Nephron progenitor cell (in vitro differentiated cells): Measurements from ENCODE around the gene SLAMF8.

Experiments
- DNase-seq: peaks from one replicate; pipeline ENCODE4 v3.0.0; 2021
- H3K27ac Mint-ChIP-seq: 2 replicates; pipeline ENCODE4 v1.8.0; 2021; ENCODE audit warnings: mild to moderate bottlenecking, moderate library complexity, mixed read lengths
- H3K27me3 Mint-ChIP-seq: 2 replicates; pipeline ENCODE4 v1.8.0; 2021; ENCODE audit warnings: mild to moderate bottlenecking, low read depth, mixed read lengths; ENCODE audit not compliant: poor library complexity
- H3K36me3 Mint-ChIP-seq: 2 replicates; pipeline ENCODE4 v1.8.0; 2021; ENCODE audit warnings: low read depth, mixed read lengths
- H3K4me1 Mint-ChIP-seq: 2 replicates; pipeline ENCODE4 v1.8.0; 2021; ENCODE audit warnings: mixed read lengths
- H3K4me3 Mint-ChIP-seq: 2 replicates; pipeline ENCODE4 v1.8.0; 2021; ENCODE audit warnings: mild to moderate bottlenecking, moderate library complexity, mixed read lengths
- H3K9me3 Mint-ChIP-seq: 2 replicates; pipeline ENCODE4 v1.8.0; 2021; ENCODE audit warnings: mild to moderate bottlenecking, moderate library complexity, mixed read lengths
- TF ChIP-seq, protein P1 (sequence below): fragments of 200-600 bp; sonication (generic); IDR thresholded peaks from 2 replicates; pipeline ENCODE4 v1.5.0; 2021; ENCODE audit warnings: antibody characterized with exemption

SLAMF8 gene

GRCh38 chr1:159851407-159851806 lies 24.7 kb downstream of the SLAMF8 start:
- H3K4me1 Mint-ChIP-seq: peaks cover 13% of the 10 kb centered on the region
- no peaks in the 10 kb centered on the region for H3K9me3 Mint-ChIP-seq
- DNase-seq: no peak
- TF ChIP-seq, protein P1, sequence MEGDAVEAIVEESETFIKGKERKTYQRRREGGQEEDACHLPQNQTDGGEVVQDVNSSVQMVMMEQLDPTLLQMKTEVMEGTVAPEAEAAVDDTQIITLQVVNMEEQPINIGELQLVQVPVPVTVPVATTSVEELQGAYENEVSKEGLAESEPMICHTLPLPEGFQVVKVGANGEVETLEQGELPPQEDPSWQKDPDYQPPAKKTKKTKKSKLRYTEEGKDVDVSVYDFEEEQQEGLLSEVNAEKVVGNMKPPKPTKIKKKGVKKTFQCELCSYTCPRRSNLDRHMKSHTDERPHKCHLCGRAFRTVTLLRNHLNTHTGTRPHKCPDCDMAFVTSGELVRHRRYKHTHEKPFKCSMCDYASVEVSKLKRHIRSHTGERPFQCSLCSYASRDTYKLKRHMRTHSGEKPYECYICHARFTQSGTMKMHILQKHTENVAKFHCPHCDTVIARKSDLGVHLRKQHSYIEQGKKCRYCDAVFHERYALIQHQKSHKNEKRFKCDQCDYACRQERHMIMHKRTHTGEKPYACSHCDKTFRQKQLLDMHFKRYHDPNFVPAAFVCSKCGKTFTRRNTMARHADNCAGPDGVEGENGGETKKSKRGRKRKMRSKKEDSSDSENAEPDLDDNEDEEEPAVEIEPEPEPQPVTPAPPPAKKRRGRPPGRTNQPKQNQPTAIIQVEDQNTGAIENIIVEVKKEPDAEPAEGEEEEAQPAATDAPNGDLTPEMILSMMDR: no peak
- no peak overlapping the region for H3K27ac Mint-ChIP-seq
- H3K36me3 Mint-ChIP-seq: no peaks in the 10 kb centered on the region
- no peak overlapping the region for H3K4me3 Mint-ChIP-seq
- peaks cover 84% of the 10 kb centered on the region for H3K27me3 Mint-ChIP-seq

DNA sequence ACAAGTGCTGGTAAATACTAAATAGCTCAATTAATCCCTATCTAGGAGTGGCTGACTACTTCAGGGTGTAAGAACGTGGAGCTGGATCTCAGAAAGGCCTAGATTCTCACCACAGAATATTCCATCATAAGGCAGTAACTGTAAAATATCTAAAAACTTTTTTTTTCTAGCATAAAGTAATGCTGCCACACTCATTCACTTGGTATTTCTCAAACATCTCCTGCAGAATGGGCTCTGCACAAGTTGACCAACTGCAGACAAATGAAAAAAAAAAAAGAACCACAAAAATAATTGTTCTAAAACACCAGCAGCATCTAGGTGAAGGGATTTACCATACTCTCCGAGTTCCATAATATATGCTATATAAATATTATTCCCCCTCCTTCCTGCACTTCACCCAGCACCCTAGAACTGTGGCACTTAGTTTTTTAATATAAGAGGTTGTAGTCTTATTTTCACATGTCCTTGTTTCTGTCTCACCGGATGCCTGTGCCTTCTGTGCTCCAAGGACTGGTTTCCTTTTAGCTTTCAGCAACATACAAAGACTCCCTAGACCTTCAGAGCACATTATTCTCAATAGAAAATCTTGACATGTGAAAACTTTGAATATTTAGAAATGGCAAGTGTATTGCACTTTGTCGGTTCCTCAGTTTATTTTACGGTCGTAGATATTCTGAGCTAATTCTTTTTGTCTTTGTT lies 26.9 kb downstream of the SLAMF8 start:
- H3K27ac Mint-ChIP-seq: no peak overlapping the region
- no peaks in the 10 kb centered on the region for H3K9me3 Mint-ChIP-seq
- no peaks in the 10 kb centered on the region for H3K36me3 Mint-ChIP-seq
- peaks cover 13% of the 10 kb centered on the region for H3K4me1 Mint-ChIP-seq
- TF ChIP-seq, protein P1: no peak
- H3K4me3 Mint-ChIP-seq: peak overlapping the region; percentile 78
- no peak for DNase-seq
- peaks cover 91% of the 10 kb centered on the region for H3K27me3 Mint-ChIP-seq

DNA sequence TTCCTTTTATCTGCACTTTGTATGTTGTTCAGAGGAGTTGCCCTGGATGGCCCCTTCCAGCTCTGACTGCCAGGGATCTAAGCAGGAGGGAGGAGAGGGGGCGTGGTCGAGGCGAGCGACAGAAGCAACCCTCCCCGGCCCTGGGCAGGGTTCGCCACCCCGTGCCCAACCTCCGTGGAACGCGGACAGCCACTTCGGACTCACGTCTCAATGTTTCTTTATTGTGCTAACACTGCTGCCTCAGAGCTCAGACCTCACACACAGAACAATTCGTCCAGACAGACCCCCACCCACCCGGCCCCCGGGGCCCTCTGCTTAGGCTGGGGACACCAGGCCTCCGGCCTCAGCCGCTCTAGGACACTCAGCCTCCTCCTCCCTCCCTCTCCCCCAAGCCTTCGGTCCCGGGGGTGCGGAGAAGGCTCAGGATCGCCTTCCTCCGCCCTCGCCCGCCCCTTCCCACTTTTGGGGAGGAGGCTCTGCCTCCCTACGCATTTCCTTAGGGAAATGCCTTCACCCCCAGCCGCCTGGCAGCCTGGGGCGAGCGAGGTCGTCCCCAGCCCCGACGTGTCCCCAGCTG lies 27.5 kb downstream of the SLAMF8 start:
- Mint-ChIP-seq H3K36me3 (no peaks in the 10 kb centered on the region), H3K9me3 (no peaks in the 10 kb centered on the region), H3K4me1 (peaks cover 13% of the 10 kb centered on the region), H3K27me3 (peaks cover 94% of the 10 kb centered on the region), H3K4me3 (peak overlapping the region; percentile 78), H3K27ac (no peak overlapping the region)
- peak; percentile 71 for DNase-seq
- TF ChIP-seq, protein P1: no peak

DNA sequence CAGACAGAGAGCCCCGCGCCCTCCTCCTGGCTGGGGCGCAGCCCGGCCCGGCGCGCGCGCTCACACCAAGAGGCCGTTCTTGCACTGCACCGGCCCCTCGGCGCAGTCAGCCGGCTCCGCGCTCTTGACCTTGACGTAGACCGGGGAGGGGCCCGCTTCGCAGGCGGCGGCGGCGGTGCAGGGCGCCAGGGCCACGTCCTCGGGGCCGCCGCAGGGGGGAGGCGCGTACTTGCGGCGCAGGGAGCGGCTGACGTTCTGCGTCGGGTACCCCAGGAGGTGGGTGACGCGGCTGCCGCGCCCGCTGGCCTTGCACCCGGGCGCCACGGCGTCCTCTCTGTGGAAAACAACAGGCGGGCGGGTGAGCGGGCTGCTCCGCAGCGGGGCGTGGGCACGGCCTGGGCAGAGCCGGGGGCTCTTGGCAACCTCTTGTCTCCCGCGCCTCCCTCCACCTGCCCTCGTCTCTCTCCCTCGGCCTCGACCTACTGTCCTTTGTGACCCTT lies 28.1 kb downstream of the SLAMF8 start:
- no peaks in the 10 kb centered on the region for H3K9me3 Mint-ChIP-seq
- peaks cover 92% of the 10 kb centered on the region for H3K27me3 Mint-ChIP-seq
- H3K27ac Mint-ChIP-seq: no peak overlapping the region
- peaks cover 13% of the 10 kb centered on the region for H3K4me1 Mint-ChIP-seq
- TF ChIP-seq, protein P1: no peak
- peak; percentile 83 for DNase-seq
- no peaks in the 10 kb centered on the region for H3K36me3 Mint-ChIP-seq
- peak overlapping the region; percentile 71 for H3K4me3 Mint-ChIP-seq

DNA sequence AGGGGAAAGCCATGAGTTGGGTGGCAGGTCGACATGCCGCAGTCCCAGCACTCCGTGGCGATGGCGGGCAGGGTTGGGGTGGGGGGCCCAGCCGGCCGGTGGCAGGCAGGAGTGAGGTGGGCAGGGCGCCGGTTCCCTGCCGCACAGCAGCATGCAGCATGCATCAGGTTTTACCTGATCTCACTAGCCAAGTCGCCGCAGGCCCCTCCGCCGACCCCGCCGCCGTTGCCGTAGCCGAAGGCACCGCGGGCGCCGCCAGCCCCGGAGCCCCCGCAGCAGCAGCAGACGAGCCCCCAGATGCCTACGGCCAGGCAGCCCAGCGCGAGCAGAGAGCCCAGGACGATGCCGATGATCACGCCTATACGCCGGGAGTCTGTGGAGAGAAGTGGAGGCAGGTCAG lies 29.0 kb downstream of the SLAMF8 start:
- TF ChIP-seq, protein P1: no peak
- DNase-seq: no peak
- Mint-ChIP-seq H3K4me3 (peak overlapping the region; percentile 12), H3K36me3 (no peaks in the 10 kb centered on the region), H3K27ac (no peak overlapping the region), H3K27me3 (peaks cover 87% of the 10 kb centered on the region), H3K9me3 (no peaks in the 10 kb centered on the region), H3K4me1 (peaks cover 13% of the 10 kb centered on the region)
